Activated CD4-positive, alpha-beta T cell treated with anti-CD3 and anti-CD28 coated beads for 48 hours (primary cell): ENCODE results near the gene EFNA3.

Experiments used
- DNase-seq: peaks from one replicate; pipeline ENCODE4 v3.0.0-alpha.2; 2020

Gene EFNA3

GRCh38 chr1:155133799-155134281, 55.2 kb downstream of the EFNA3 start:
- DNase-seq: no peak

DNA sequence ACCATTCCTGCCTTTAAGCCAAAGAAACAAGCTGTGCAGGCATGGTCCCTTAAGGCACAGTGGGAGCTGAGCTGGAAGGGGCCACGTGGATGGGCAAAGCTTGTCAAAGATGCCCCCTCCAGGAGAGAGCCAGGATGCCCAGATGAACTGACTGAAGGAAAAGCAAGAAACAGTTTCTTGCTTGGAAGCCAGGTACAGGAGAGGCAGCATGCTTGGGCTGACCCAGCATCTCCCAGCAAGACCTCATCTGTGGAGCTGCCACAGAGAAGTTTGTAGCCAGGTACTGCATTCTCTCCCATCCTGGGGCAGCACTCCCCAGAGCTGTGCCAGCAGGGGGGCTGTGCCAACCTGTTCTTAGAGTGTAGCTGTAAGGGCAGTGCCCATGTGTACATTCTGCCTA, 55.7 kb downstream of the EFNA3 start:
- no peak for DNase-seq

DNA sequence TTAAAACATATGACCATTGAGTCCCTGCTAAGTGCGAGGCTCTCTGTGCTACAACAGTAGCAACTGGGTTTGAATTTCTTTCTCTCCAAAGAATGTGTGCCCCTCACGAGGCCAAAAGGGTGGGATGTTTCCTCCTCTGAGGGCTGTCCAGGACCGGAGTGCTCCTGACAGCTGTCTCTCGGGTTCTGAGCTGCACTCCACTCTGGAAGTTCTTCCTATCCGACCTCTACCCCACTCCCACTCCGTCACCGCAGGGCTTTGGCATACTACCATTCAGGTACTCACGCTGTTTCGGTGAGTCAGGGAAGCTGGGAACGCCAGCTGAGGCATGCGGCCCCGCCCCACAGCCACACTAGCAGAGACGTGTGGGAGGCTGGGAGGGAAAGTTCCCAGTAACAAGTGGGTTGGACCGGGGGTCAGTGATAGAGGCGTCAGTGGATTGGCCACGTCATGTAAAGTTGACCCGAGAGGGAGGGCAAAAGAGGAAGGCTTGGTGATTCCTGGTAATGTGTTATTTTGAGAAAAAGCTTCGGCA, 56.3 kb downstream of the EFNA3 start:
- peak; percentile 87 for DNase-seq

DNA sequence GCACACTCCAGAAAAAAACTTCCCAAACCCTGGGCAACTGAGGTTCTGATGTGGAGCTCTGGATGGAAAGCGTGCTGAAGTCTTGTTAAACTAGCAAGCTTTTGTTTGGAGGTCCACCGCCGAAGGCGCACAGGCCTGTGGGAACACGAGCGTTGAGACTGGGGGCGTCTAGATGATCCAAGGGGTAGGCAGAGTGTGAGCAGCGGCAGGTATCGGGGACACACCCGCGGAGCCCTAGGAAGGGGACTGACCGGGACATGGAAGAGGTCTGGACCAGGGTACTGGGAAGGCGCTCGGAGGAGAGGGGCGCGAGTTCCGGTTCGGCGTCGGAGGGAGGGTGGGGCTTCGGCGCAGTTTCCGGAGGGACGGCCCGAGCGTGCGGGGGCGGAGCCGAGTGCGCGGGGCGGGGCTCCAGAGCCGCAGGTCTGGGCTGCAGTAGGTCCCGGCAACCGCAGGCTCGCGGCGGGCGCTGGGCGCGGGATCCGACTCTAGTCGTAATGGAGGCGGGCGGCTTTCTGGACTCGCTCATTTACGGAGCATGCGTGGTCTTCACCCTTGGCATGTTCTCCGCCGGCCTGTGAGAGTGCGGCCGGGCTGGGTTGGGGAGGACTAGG, 56.9 kb downstream of the EFNA3 start, which contains the start of gene SLC50A1:
TSS of gene SLC50A1 (plus strand) at position 438 of the 614 bp plus-strand sequence. CDS start at position 498, 60 bp downstream.
- peak; percentile 96 for DNase-seq

DNA sequence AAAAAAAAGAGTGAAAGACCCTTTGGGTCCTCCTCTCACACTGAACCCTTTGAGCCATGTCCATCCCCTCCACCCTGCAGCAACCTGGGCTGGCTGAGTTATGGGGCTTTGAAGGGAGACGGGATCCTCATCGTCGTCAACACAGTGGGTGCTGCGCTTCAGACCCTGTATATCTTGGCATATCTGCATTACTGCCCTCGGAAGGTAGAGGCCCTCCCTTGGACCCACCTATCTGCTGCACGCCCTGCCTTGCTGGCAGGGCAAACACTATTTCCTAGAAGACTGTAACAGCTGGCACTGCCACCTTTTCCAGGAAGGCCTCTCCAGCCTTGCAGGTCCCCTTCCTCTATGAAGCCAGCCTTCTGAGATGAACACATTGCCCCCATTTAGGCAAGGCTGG, 58.1 kb downstream of the EFNA3 start:
- DNase-seq: no peak
